ENCODE data around the gene CCDC88B.

The CCDC88B gene

GRCh38 chr11:64339286-64339685 is 718 bp upstream of the CCDC88B start:
- TF ChIP-seq CTCF (conservative IDR thresholded peaks at IDR 0.05; ENCODE audit: low read length): no peak
- DNase-seq (ENCODE audit: low read depth): no peak
- H3K4me3 ChIP-seq (ENCODE audit: low read length): no peak overlapping the region

DNA sequence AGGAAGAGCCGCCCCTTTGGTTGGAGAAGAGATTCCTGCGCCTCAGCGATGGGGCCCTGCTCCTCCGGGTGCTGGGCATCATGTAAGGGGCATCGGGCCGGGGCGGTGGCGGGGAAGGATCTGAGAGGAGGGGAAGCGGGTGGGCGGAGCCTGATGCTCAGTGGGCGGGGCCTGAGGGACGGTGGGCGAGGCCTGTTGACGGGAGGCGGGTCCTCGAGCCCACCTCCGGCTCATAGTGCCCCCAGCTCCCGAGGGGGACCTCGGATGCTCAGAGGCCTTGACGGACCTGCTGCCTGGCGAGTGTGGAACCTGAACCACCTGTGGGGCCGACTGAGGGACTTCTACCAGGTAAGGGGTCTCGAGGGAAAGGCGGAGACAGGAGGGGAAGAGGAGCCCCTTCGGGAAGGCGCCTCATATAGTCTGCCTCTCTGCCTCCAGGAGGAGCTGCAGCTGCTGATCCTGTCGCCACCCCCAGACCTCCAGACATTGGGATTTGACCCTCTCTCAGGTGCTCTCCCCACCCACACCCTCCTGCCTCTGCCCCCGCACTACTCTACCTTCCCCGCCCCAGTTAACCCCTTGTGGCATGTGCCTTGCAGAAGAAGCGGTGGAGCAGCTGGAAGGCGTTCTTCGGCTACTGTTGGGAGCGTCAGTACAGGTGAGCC is 799 bp downstream of the CCDC88B start:
- H3K4me3 ChIP-seq (ENCODE audit: low read length): no peak overlapping the region
- no peak for DNase-seq (ENCODE audit: low read depth)
- 0 out of 2 replicates have a peak, but pooled peaks have one; percentile 4 for TF ChIP-seq CTCF (conservative IDR thresholded peaks at IDR 0.05; ENCODE audit: low read length)

- no peak for DNase-seq (ENCODE audit: low read depth)
- no peak for TF ChIP-seq CTCF (conservative IDR thresholded peaks at IDR 0.05; ENCODE audit: low read length)
- no peak overlapping the region for H3K4me3 ChIP-seq (ENCODE audit: low read length)
Observed at GRCh38 chr11:64341429-64341828, 1.4 kb downstream of the CCDC88B start.

DNA sequence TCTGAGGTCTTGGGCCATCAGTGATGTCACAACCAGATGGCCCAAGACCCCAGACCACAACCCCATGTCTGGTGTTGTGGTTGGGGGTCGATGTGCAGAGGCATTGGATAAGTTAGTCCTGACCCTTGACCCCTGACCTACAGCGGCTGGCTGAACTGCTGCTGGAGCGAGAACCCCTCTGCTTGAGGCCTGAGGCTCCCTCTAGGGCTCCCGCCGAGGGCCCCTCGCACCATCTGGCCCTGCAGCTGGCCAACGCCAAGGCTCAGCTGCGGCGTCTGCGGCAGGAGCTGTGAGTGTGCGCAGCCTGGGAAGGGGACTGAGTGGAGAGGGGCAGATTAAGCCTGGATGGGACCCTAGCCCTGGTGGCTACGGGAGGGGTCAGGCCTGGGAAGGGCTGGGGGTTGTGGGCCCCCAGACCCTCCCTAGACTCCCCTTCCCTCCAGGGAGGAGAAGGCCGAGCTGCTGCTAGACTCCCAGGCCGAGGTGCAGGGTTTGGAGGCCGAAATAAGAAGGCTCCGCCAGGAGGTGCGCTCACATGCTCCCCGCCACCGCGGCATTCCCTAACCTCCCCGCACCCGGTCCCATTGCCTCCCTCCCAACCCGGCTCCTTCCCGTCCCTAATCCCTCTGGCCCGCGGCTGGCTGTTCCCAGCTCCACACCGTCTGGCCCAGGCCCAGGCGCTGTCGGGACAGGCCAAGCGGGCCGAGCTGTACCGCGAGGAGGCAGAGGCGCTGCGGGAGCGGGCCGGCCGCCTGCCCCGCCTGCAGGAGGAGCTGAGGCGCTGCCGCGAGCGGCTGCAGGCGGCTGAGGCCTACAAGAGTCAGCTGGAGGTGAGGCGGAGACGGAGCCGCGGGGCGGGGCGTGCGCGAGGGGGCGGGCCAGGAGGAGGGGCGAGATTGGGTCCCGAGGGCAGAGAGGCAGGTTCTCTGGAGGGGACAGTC is 2.1 kb downstream of the CCDC88B start:
- peak overlapping the region; percentile 55 for H3K4me3 ChIP-seq (ENCODE audit: low read length)
- TF ChIP-seq CTCF (conservative IDR thresholded peaks at IDR 0.05; ENCODE audit: low read length): peak; percentile 29; the same call in 1 of the 2 replicates

GRCh38 chr11:64342869-64343745 is 3.1 kb downstream of the CCDC88B start:
- no peak for TF ChIP-seq CTCF (conservative IDR thresholded peaks at IDR 0.05; ENCODE audit: low read length)
- H3K4me3 ChIP-seq (ENCODE audit: low read length): peak overlapping the region; percentile 29; the same call in 1 of the 2 replicates
- DNase-seq (ENCODE audit: low read depth): no peak

More for the DNA sequence above, 2.1 kb downstream of the CCDC88B start:
- peak; percentile 88 for DNase-seq (ENCODE audit: low read depth)

DNA sequence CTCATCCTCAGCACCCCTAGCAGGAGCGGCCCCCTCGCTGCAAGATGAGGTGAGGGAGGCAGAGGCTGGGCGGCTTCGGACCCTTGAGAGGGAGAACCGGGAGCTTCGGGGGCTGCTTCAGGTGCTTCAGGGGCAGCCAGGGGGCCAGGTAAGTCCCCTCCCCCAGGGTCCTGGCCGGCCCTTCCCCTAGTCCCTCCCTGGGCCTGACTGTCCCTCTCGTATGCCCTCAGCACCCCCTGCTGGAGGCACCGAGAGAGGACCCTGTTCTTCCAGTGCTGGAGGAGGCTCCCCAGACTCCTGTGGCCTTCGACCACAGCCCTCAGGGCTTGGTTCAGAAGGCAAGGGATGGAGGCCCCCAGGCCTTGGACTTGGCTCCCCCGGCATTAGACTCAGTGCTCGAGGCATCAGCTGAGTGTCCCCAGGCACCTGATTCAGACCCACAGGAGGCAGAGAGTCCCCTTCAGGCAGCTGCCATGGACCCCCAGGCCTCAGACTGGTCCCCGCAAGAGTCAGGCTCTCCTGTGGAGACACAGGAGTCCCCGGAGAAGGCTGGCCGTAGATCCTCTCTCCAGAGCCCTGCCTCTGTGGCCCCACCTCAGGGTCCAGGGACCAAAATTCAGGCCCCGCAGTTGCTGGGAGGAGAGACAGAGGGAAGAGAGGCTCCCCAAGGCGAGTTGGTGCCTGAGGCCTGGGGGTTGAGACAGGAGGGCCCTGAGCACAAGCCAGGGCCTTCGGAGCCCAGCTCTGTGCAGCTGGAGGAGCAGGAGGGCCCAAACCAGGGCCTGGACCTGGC is 4.0 kb downstream of the CCDC88B start:
- no peak overlapping the region for H3K4me3 ChIP-seq (ENCODE audit: low read length)
- DNase-seq (ENCODE audit: low read depth): no peak
- peak; percentile 9; the same call in 1 of the 2 replicates for TF ChIP-seq CTCF (conservative IDR thresholded peaks at IDR 0.05; ENCODE audit: low read length)
